GM12878 (cell line): Measurements from ENCODE around the gene TBX5. TPM values are rescaled to one million over a fixed set of nuclear protein-coding genes. Genes with fewer than 3 reads are reported as not detected.

Experiments
- ATAC-seq: fragments of 200-7000 bp; cut with Tn5 transposase; 3 replicates; pipeline ENCODE4 v1.9.1; 2020; ENCODE audit warnings: mild to moderate bottlenecking, moderate library complexity
- BruUV-seq: library from RNA; stranded (reverse); fragments of 400-500 nt; replicated peaks from 2 replicates; lab custom pipeline; 2021; lab: Mats Ljungman, UMichigan
- CTCF ChIA-PET: fragments of 300-600 bp; sonication (Branson Sonifier 250); formaldehyde crosslinking; extraction: SDS; loops from one replicate; lab custom pipeline; 2021; ENCODE audit warnings: inconsistent platforms; lab: Yijun Ruan, JAX
- POLR2A ChIA-PET: fragments of 350-600 bp; formaldehyde crosslinking; extraction: SDS; loops from one replicate; lab custom pipeline; 2021; ENCODE audit warnings: inconsistent platforms; lab: Charles Lee
- RAD21 ChIA-PET: fragments of 300-600 bp; sonication (Branson Sonifier 250); formaldehyde crosslinking; loops from one replicate; lab custom pipeline; 2023; ENCODE audit warnings: antibody characterized with exemption; ENCODE audit not compliant: unreplicated experiment; lab: Charles Lee
- SMC1A ChIA-PET: fragments of 300-600 bp; sonication (Branson Sonifier 250); formaldehyde crosslinking; loops from one replicate; lab custom pipeline; 2023; ENCODE audit not compliant: unreplicated experiment, uncharacterized antibody; lab: Charles Lee
- DNase-seq: peaks from one replicate; pipeline ENCODE4 v3.0.0-alpha.2; 2011; ENCODE audit warnings: low read depth, low spot score
- FAIRE-seq: peaks from 3 replicates; lab custom pipeline; 2011; peaks lifted over from hg19 to GRCh38; lab: Jason Lieb, UNC
- H2AFZ ChIP-seq: 2 replicates; pipeline ENCODE4 v1.6.0; 2011; ENCODE audit warnings: low read depth, low read length, control low read depth; ENCODE audit not compliant: control insufficient read depth
- H3K27ac ChIP-seq: 2 replicates; pipeline ENCODE4 v1.5.1; 2011; ENCODE audit warnings: control low read depth; ENCODE audit not compliant: control insufficient read depth, insufficient read depth
- H3K27me3 ChIP-seq, 2 experiments: replicated peaks in 1 of 2; 2 replicates each; pipeline versions ENCODE4 v1.6.0 to v1.6.1; 2011; ENCODE audit warnings: low read length in 1 of 2; ENCODE audit not compliant: control insufficient read depth in 2 of 2, insufficient read depth in 2 of 2
- H3K36me3 ChIP-seq, 2 experiments: 2 replicates each; pipeline ENCODE4 v1.5.1; 2011; ENCODE audit warnings: low read length in 1 of 2; ENCODE audit not compliant: control insufficient read depth in 2 of 2, insufficient read depth in 2 of 2
- H3K4me1 ChIP-seq: 2 replicates; pipeline ENCODE4 v1.6.1; 2011; ENCODE audit warnings: mild to moderate bottlenecking, low read length, moderate library complexity, mixed read lengths; ENCODE audit not compliant: control insufficient read depth, insufficient read depth
- H3K4me2 ChIP-seq: 2 replicates; pipeline ENCODE4 v1.6.0; 2011; ENCODE audit warnings: control low read depth; ENCODE audit not compliant: control insufficient read depth, insufficient read depth
- H3K4me3 ChIP-seq: fragments of 200-600 bp; sonication (generic); 2 replicates; pipeline ENCODE4 v1.5.1; 2016
- H3K79me2 ChIP-seq: 2 replicates; pipeline ENCODE4 v1.6.0; 2011; ENCODE audit warnings: low read length; ENCODE audit not compliant: control insufficient read depth, insufficient read depth
- H3K9ac ChIP-seq: 2 replicates; pipeline ENCODE4 v1.8.0; 2011; ENCODE audit warnings: low read length, control low read depth, mixed read lengths; ENCODE audit not compliant: control insufficient read depth, insufficient read depth
- H3K9me3 ChIP-seq: replicated peaks from 3 replicates; pipeline ENCODE4 v1.5.1; 2011; ENCODE audit warnings: mild to moderate bottlenecking, low read length; ENCODE audit not compliant: control insufficient read depth, insufficient read depth
- H4K20me1 ChIP-seq: 2 replicates; pipeline ENCODE4 v1.6.0; 2011; ENCODE audit not compliant: control insufficient read depth, insufficient read depth
- ATF3 ChIP-seq: IDR thresholded peaks from 2 replicates; pipeline ENCODE4 v1.6.1; 2011; ENCODE audit warnings: low read depth, mild to moderate bottlenecking, low read length, moderate library complexity, borderline replicate concordance; ENCODE audit errors: extremely low read depth
- CEBPB ChIP-seq, 2 experiments: fragments of 150-350 bp in 1 of 2; IDR thresholded peaks; 2 replicates each; pipeline ENCODE4 v1.6.1; 2012 to 2014; ENCODE audit warnings: low read depth in 2 of 2, low read length in 2 of 2, borderline replicate concordance in 1 of 2, inconsistent platforms in 1 of 2
- CHD2 ChIP-seq: IDR thresholded peaks from 2 replicates; pipeline ENCODE4 v1.6.1; 2011; ENCODE audit warnings: low read depth, low read length, improper control_type of control experiment, borderline replicate concordance
- ESRRA ChIP-seq: IDR thresholded peaks from 2 replicates; pipeline ENCODE4 v1.6.1; 2012; ENCODE audit warnings: mild to moderate bottlenecking, low read length, improper control_type of control experiment
- HCFC1 ChIP-seq: fragments of 150-350 bp; IDR thresholded peaks from 2 replicates; pipeline ENCODE4 v1.6.1; 2014; ENCODE audit warnings: low read length
- HSF1 ChIP-seq: fragments of 150-350 bp; IDR thresholded peaks from 2 replicates; pipeline ENCODE4 v1.6.1; 2014; ENCODE audit warnings: mild to moderate bottlenecking, low read depth, low read length
- JUNB ChIP-seq: IDR thresholded peaks from 2 replicates; pipeline ENCODE4 v1.6.1; 2016; ENCODE audit warnings: antibody characterized with exemption, mild to moderate bottlenecking
- KDM1A ChIP-seq: fragments of 200-600 bp; sonication (generic); IDR thresholded peaks from 2 replicates; pipeline ENCODE4 v1.6.1; 2016; ENCODE audit warnings: borderline replicate concordance
- MTA2 ChIP-seq: fragments of 450-650 bp; IDR thresholded peaks from 2 replicates; pipeline ENCODE4 v1.6.1; 2016; ENCODE audit warnings: low read depth, mild to moderate bottlenecking, moderate library complexity
- MTA3 ChIP-seq: IDR thresholded peaks from 2 replicates; pipeline ENCODE4 v1.6.1; 2012; ENCODE audit warnings: low read length, inconsistent platforms, borderline replicate concordance
- PAX5 ChIP-seq: IDR thresholded peaks from 2 replicates; pipeline ENCODE4 v1.6.1; 2011; ENCODE audit warnings: low read depth, low read length, borderline replicate concordance
- PML ChIP-seq: IDR thresholded peaks from 2 replicates; pipeline ENCODE4 v1.6.1; 2012; ENCODE audit warnings: low read length, inconsistent platforms
- POLR2AphosphoS2 ChIP-seq: IDR thresholded peaks from 2 replicates; pipeline ENCODE4 v1.6.1; 2011; ENCODE audit warnings: low read depth, mild to moderate bottlenecking, low read length, improper control_type of control experiment, moderate library complexity
- RELA ChIP-seq: fragments of 450-650 bp; IDR thresholded peaks from 2 replicates; pipeline ENCODE4 v1.8.0; 2014; ENCODE audit warnings: borderline replicate concordance; ENCODE audit not compliant: partially characterized antibody
- REST ChIP-seq: IDR thresholded peaks from 2 replicates; pipeline ENCODE4 v1.6.1; 2012; ENCODE audit warnings: mild to moderate bottlenecking, low read depth, low read length
- SMC3 ChIP-seq: IDR thresholded peaks from 2 replicates; pipeline ENCODE4 v1.6.1; 2011; ENCODE audit warnings: low read length, improper control_type of control experiment, borderline replicate concordance
- SPI1 ChIP-seq: IDR thresholded peaks from 2 replicates; pipeline ENCODE4 v1.6.1; 2011; ENCODE audit warnings: low read depth, mild to moderate bottlenecking, low read length, moderate library complexity, borderline replicate concordance; ENCODE audit not compliant: insufficient read depth
- TCF12 ChIP-seq: IDR thresholded peaks from 2 replicates; pipeline ENCODE4 v1.6.1; 2011; ENCODE audit warnings: low read depth, mild to moderate bottlenecking, low read length
- ZNF622 ChIP-seq: fragments of 450-650 bp; IDR thresholded peaks from 2 replicates; pipeline ENCODE4 v1.6.1; 2017; ENCODE audit warnings: mild to moderate bottlenecking, inconsistent platforms
- WGBS: methylation state at CpG from one replicate; pipeline ENCODE4 v1.1.6; 2016; ENCODE audit warnings: low lambda C conversion rate; ENCODE audit not compliant: insufficient replicate concordance, insufficient coverage; ENCODE audit errors: missing lambda C conversion rate; 5-methylcytosine and 5-hydroxymethylcytosine counted together
- in situ Hi-C: fragments of 300-500 bp; cut with MboI; formaldehyde crosslinking; loops from 9 replicates; pipeline ENCODE4 v1.14.3; 2018; ENCODE audit warnings: mixed read lengths
- intact Hi-C: fragments of 100-400 bp; cut with micrococcal nuclease; formaldehyde crosslinking; loops from one replicate; pipeline ENCODE4 v1.14.2; 2022; ENCODE audit not compliant: unreplicated experiment
- polyA plus RNA-seq, 11 experiments: library from polyadenylated mRNA; depleted of rRNA in 4 of 11; unstranded in 6 of 11; stranded (reverse) in 5 of 11; fragments of >200 nt; fragmentation: Nextera tagmentation in 4 of 11; fragmentation: Illumina TruSeq in 1 of 11; extraction: Ambion mirVana in 4 of 11; extraction: Trizol in 1 of 11; gene quantifications; 1 replicate in 1 of 11; 2 replicates in 10 of 11; pipeline versions ENCODE4 v1.2.1 to v1.2.3, GENCODE V29; 2011 to 2016; ENCODE audit warnings: inconsistent platforms in 2 of 11, missing spikeins in 2 of 11, low read depth in 1 of 11
- total RNA-seq, 4 experiments: library from RNA; depleted of rRNA in 3 of 4; stranded (reverse); fragments of >200 nt in 3 of 4; fragmentation: Illumina TruSeq in 1 of 4; extraction: Trizol in 1 of 4; gene quantifications; 2 replicates each; pipeline versions ENCODE4 v1.2.1 to v1.2.3, GENCODE V29; 2013 to 2021

The TBX5 gene
- total and polyA plus RNA-seq, 10 of the 15 experiments (the other 5 are each of a cell fraction or from before 2014, with no cell fraction given), result 0.04 TPM; not detected in 9

- no peak for TF ChIP-seq PML
- no peak for TF ChIP-seq PAX5
- no peak for TF ChIP-seq ESRRA
- TF ChIP-seq HSF1, result no peak
- no peak for TF ChIP-seq KDM1A
- no peak for TF ChIP-seq MTA2
- no peak for TF ChIP-seq POLR2AphosphoS2
- TF ChIP-seq SMC3, result no peak
- TF ChIP-seq HCFC1, result no peak
- TF ChIP-seq ZNF622, result no peak
- no peak for TF ChIP-seq SPI1
- no peak for TF ChIP-seq CHD2
Observed at GRCh38 chr12:114343585-114344302, 62.2 kb downstream of the TBX5 start (continued).

GRCh38 chr12:114342656-114343055 lies 63.3 kb downstream of the TBX5 start:
- in situ Hi-C loops, result no loop called here
- intact Hi-C loops, result no loop called here
- no peak for DNase-seq
- Histone ChIP-seq H3K4me3 (no peak overlapping the region), H3K79me2 (no peaks in the 10 kb centered on the region), H3K4me1 (no peaks in the 10 kb centered on the region), H3K9ac (no peak overlapping the region), H2AFZ (no peak overlapping the region), H3K27me3 (no peaks in the 10 kb centered on the region; a peak in 1 of 4 replicates), H3K9me3 (no peaks in the 10 kb centered on the region), H3K36me3 (no peaks in the 10 kb centered on the region), H3K4me2 (no peak overlapping the region), H4K20me1 (no peaks in the 10 kb centered on the region), H3K27ac (no peak overlapping the region)
- RAD21 ChIA-PET, result no interaction called here
- ATAC-seq, result no peak
- no peak for FAIRE-seq
- POLR2A ChIA-PET, result interaction anchor here (0.6 kb wide), 1 partner anchor 1198 kb away, joined by 3 read pairs; no protein-coding TSS in a partner anchor
- BruUV-seq, result no TSS peak
- CTCF ChIA-PET, result interaction anchor here (0.9 kb wide), 1 partner anchor 21 kb away, joined by 4 read pairs; no protein-coding TSS in a partner anchor
- SMC1A ChIA-PET, result no interaction called here
- WGBS, result 11% methylated on average over 5 of the region's 5 CpGs
- TF ChIP-seq MTA3 (no peak), TCF12 (no peak), ATF3 (no peak), CEBPB (IDR thresholded peaks at IDR 0.05; ENCODE audit: borderline replicate concordance in 1 of 2, low read depth in 2 of 2, low read length in 2 of 2) (no peak), RELA (no peak), JUNB (no peak), REST (no peak)
